Measurements from ENCODE around the gene SFXN1. TPM values are rescaled to one million over a fixed set of nuclear protein-coding genes. Genes with fewer than 3 reads are reported as not detected.

The SFXN1 gene
- total RNA-seq: 10 to 100 TPM; 27.8 to 39.6 (median 33.0) TPM
- 10 to 100 TPM; 14.3 to 18.4 TPM for polyA plus RNA-seq
- long read RNA-seq, donor 1, full-length matches to known transcripts: 30 of 40 reads
- long read RNA-seq, donor 1, partial matches to known transcripts: 6 of 40 reads
- long read RNA-seq, donor 1, other reads (novel, unspliced or antisense): 4 of 40 reads
- long read RNA-seq, donor 2, full-length matches to known transcripts: 24 of 39 reads
- long read RNA-seq, donor 2, partial matches to known transcripts: 4 of 39 reads
- long read RNA-seq, donor 2, other reads (novel, unspliced or antisense): 11 of 39 reads
- long read RNA-seq, donor 3, full-length matches to known transcripts: 67 of 93 reads
- long read RNA-seq, donor 3, partial matches to known transcripts: 4 of 93 reads
- long read RNA-seq, donor 3, other reads (novel, unspliced or antisense): 22 of 93 reads

- 0% methylated on average over 74 to 94 of the region's 94 CpGs for WGBS, 2 donors
- ATAC-seq: peak; percentile 90 to 95 (median 94)
- Histone ChIP-seq H3K4me3 (peak within 1 kb of the TSS; percentile 39 to 95 (median 86)), H3K9me3 (no peaks in the 10 kb centered on the region), H3K36me3 (peaks cover 0 to 23% (median under 1%) of the 10 kb centered on the region in 9 donors), H3K27ac (peak within 1 kb of the TSS; percentile 63 to 89 (median 80)), H3K27me3 (peaks cover 0 to 7% (median 0%) of the 10 kb centered on the region in 7 donors), H3K4me1 (peaks cover 0 to 34% (median 12%) of the 10 kb centered on the region in 9 donors)
- peak; percentile 63 to 86 for DNase-seq
- TF ChIP-seq CTCF (IDR thresholded peaks at IDR 0.05): no peak
- intact Hi-C loops (cut with DNase I): no loop called here
These were observed at the start of gene SFXN1 for GRCh38 chr5:175478384-175479124. Gene SFXN1, plus strand, starts transcription at chr5:175478560. Its CDS starts 13,544 bp downstream, at chr5:175492104.

- intact Hi-C loops (cut with DNase I): no loop called here
- TF ChIP-seq CTCF (IDR thresholded peaks at IDR 0.05): no peak
- no peak for ATAC-seq
- Histone ChIP-seq H3K27me3 (peaks cover 0 to 42% (median 33%) of the 10 kb centered on the region in 7 donors), H3K4me1 (no peaks in the 10 kb centered on the region), H3K36me3 (no peaks in the 10 kb centered on the region), H3K27ac (no peak overlapping the region), H3K4me3 (no peak overlapping the region), H3K9me3 (no peaks in the 10 kb centered on the region)
- DNase-seq: no peak
- WGBS, 2 donors: 58 to 66% methylated on average over 6 of the region's 6 CpGs
These were observed 43.6 kb upstream of the SFXN1 start for GRCh38 chr5:175434800-175435199.

DNA sequence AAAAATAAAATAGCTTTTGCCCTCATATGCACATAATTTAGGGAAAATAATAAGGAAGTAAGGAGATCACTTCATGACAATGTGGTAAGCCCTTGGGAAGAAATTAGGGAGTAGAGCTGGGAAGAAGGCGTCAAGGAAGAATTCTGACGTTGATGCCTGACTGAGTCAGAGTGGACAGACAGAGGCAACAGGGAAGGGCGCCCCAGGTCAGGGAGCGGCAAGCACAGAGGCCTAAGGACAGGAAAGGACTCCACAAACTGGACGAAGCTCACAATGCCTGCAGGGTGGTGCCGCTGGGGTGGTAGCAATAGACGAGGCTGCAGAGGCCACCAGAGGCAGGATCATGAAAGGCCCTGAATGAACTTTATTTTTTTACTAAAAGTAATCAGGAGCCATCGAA is 42.0 kb upstream of the SFXN1 start:
- ATAC-seq (no peak), DNase-seq (no peak)
- H3K4me1 ChIP-seq: no peaks in the 10 kb centered on the region
- no peaks in the 10 kb centered on the region for H3K9me3 ChIP-seq
- 46 to 53% methylated on average over 8 of the region's 8 CpGs for WGBS, 2 donors
- no peak for TF ChIP-seq CTCF (IDR thresholded peaks at IDR 0.05)
- intact Hi-C loops (cut with DNase I): no loop called here
- H3K27ac ChIP-seq: no peak overlapping the region
- no peaks in the 10 kb centered on the region for H3K36me3 ChIP-seq
- H3K27me3 ChIP-seq: peaks cover 0 to 57% (median 40%) of the 10 kb centered on the region in 7 donors
- H3K4me3 ChIP-seq: no peak overlapping the region

DNA sequence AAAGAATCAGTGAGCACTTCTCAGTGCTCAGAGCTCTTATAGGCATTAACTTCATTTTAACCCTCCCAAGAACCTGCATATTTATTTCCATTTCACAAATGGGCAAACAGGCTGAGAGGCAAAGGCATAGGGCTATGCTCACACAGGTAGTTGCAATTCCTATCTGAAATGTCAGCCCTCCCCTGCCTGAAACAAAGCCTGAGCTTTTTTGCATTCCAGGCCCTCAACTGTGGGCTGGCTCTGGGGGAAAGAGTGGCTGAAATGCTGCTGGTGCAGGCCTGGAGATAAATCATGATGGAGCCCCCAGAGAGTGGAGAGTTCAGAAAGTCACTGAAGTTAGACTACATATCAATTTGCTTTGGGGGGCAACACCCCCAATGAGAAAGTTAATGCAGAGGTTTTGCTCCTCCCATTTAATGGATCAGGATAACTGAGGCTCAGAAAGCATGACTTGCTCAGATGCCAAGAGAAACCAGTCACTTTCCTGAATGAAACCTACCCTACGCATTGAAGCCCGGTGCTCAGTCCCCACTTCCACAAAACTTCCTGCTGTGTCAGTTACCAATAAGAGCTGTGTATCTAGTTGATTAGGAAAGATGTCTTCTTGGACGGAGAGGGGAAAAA is 40.0 kb upstream of the SFXN1 start:
- no peaks in the 10 kb centered on the region for H3K36me3 ChIP-seq
- DNase-seq (no peak), ATAC-seq (no peak)
- H3K9me3 ChIP-seq: no peaks in the 10 kb centered on the region
- intact Hi-C loops (cut with DNase I): no loop called here
- WGBS, 2 donors: 57 to 71% methylated on average over 3 of the region's 3 CpGs
- H3K27ac ChIP-seq: no peak overlapping the region
- no peaks in the 10 kb centered on the region for H3K4me1 ChIP-seq
- no peak for TF ChIP-seq CTCF (IDR thresholded peaks at IDR 0.05)
- peaks cover 0 to 77% (median 55%) of the 10 kb centered on the region in 7 donors for H3K27me3 ChIP-seq
- no peak overlapping the region for H3K4me3 ChIP-seq
